ENCODE results near the gene PRKAA1. TPM values are rescaled to one million over a fixed set of nuclear protein-coding genes. Genes with fewer than 3 reads are reported as not detected.
"Not testable (repeated sequence)": the region's sequence is repeated elsewhere in the genome, so short reads cannot be mapped to it uniquely, and the experiment has no call there.

PRKAA1 gene
- total RNA-seq, 1 donor from 2014 or later, result 60.3 TPM

GRCh38 chr5:40722497-40722911 lies 75.7 kb downstream of the PRKAA1 start:
- not testable (repeated sequence) for DNase-seq

GRCh38 chr5:40720069-40720468 lies 78.1 kb downstream of the PRKAA1 start:
- no peak for DNase-seq

- DNase-seq, result no peak
Observed at GRCh38 chr5:40717281-40717680, 80.9 kb downstream of the PRKAA1 start.

- DNase-seq, result no peak
Observed at GRCh38 chr5:40716590-40716989, 81.6 kb downstream of the PRKAA1 start.

GRCh38 chr5:40716000-40716399 lies 82.2 kb downstream of the PRKAA1 start:
- no peak for DNase-seq

GRCh38 chr5:40714001-40714400 lies 84.2 kb downstream of the PRKAA1 start:
- no peak for DNase-seq

- not testable (repeated sequence) for DNase-seq
Observed at GRCh38 chr5:40710575-40710974, 87.6 kb downstream of the PRKAA1 start.

Small RNAs within 50 kb of the gene (small RNA-seq; reads per million reads assigned to genes)
- gene RF00191 (ENCODE audit: low replicate concordance) (not detected), gene SNORD72 (ENCODE audit: low replicate concordance) (5.2 reads per million, percentile 92 among the genes with 10 or more reads in this experiment)

Other genes starting within 250 kb of the PRKAA1 start
- gene PTGER4, start 118.5 kb downstream of the PRKAA1 start, total RNA-seq, result 14.0 TPM
- gene TTC33, start 42.4 kb downstream of the PRKAA1 start, total RNA-seq, result 43.8 TPM
- 168 TPM for gene RPL37, start 36.8 kb upstream of the PRKAA1 start, total RNA-seq
- gene CARD6, start 43.0 kb upstream of the PRKAA1 start, total RNA-seq, result 3.1 TPM
- gene C7, start 111.1 kb upstream of the PRKAA1 start, total RNA-seq, result 2.2 TPM

Measured in tongue (tissue), 3 donors.